Right lobe of liver (tissue), 6 donors: ENCODE data around the gene THPO. TPM values are rescaled to one million over a fixed set of nuclear protein-coding genes. Genes with fewer than 3 reads are reported as not detected.

Source experiments
- ATAC-seq, 4 donors: fragments of 200-7000 bp; cut with Tn5 transposase; one replicate each; pipeline ENCODE4 v1.9.1; 2020; ENCODE audit warnings: mild to moderate bottlenecking in 4 of 4, moderate library complexity in 4 of 4
- DNase-seq, 3 donors: peaks; one replicate each; pipeline ENCODE4 v3.0.0-alpha.2; 2020
- H3K27ac ChIP-seq, 3 donors: fragments of 200-600 bp; one replicate each; pipeline ENCODE4 v1.8.0; 2022
- H3K27me3 ChIP-seq, 2 donors: fragments of 200-600 bp; one replicate each; pipeline ENCODE4 v1.8.0; 2022
- H3K36me3 ChIP-seq, 4 donors: fragments of 200-600 bp; sonication (generic) in 1 of 4; one replicate each; pipeline versions ENCODE4 v1.5.1 to v1.8.0; 2017 to 2022; ENCODE audit warnings: control low read depth in 1 of 4
- H3K4me1 ChIP-seq, 4 donors: fragments of 200-600 bp; sonication (generic) in 1 of 4; one replicate each; pipeline versions ENCODE4 v1.5.1 to v1.8.0; 2017 to 2022; ENCODE audit warnings: control low read depth in 1 of 4
- H3K4me3 ChIP-seq, 3 donors: fragments of 200-600 bp; one replicate each; pipeline ENCODE4 v1.8.0; 2022
- H3K9me3 ChIP-seq, 4 donors: fragments of 200-600 bp; sonication (generic) in 1 of 4; one replicate each; pipeline versions ENCODE4 v1.5.1 to v1.8.0; 2017 to 2022; ENCODE audit warnings: control low read depth in 1 of 4
- POLR2A ChIP-seq: fragments of 450-650 bp; IDR thresholded peaks from one replicate; pipeline ENCODE4 v1.6.1; 2017; ENCODE audit warnings: antibody characterized with exemption, mild to moderate bottlenecking
- WGBS: methylation state at CpG from one replicate; pipeline ENCODE4 v1.1.6; 2018; ENCODE audit warnings: low coverage, low lambda C conversion rate; ENCODE audit not compliant: insufficient coverage; ENCODE audit errors: missing lambda C conversion rate; 5-methylcytosine and 5-hydroxymethylcytosine counted together
- intact Hi-C, 2 donors: fragments of 100-400 bp; cut with DNase I; formaldehyde crosslinking; loops; one replicate each; pipeline versions ENCODE4 v1.11.2 to v1.14.1; 2022
- total RNA-seq, 6 experiments: library from RNA; depleted of rRNA in 2 of 6; stranded (reverse); fragments of >200 nt in 2 of 6; fragmentation: NEBNext Ultra II Directional in 3 of 6; extraction: Animal tissue kit (Norgen Biotek cat#: 25700) in 3 of 6; gene quantifications; one replicate each; pipeline versions ENCODE4 v1.1.0 to v1.2.4, GENCODE V29; 2016 to 2023
- TF ChIP-seq, protein P1 (sequence below), 4 donors: fragments of 200-600 bp in 3 of 4; fragments of 450-650 bp in 1 of 4; IDR thresholded peaks; one replicate each; pipeline versions ENCODE4 v1.5.1 to v1.8.0; 2016 to 2022; ENCODE audit warnings: antibody characterized with exemption in 4 of 4, mild to moderate bottlenecking in 2 of 4
- donor health status: DM: no; HTN: yes; CAD: no.
- donor health status: DM: no; HTN: no; CAD: no.
- donor health status: DM: no; HTN: no; CAD: no.
- donor health status: DM: no; HTN: yes; CAD: no.
- donor health status: DM: no; HTN: yes; CAD: no.

Gene THPO
- total RNA-seq, 6 experiments from 2014 or later, result 8.2 to 12.1 (median 10.5) TPM

DNA sequence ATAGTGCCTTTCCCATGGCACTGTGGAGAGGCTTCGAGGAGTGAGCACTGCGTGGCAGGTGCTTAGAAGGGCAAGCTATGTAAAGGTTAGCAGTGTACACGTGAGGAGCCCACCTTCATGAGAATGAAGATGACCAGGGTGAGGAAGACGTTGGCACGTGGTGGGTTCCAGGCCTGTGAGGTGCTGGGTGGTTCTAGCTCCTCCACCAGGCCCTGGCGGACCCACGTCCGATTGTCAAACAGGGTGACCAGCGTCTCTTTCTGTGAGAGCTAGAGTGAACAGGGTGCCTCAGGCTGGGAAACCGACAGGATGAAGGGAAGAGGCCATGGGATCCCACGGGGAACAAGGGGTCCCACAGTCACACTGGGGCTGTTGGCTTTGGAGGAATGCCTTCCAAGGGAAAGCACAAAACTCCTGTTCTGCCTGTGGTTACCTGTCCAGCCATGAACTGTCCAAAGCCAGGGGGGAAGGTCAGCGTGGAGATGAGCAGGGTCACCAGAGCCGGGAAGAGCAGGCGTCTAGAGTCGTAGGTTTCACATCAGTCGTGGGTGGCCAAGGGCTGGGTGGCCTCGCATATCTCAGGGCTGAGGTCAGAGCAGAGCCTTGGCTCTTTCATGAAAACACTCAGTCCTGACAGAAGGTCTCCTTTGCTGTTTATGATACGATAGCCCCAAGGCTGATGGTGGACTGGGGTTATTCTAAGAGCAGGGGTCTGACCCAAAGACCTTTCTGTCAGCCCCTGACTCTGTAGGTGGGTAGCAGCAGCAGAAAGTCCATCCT is 22.6 kb downstream of the THPO start:
- H3K4me3 ChIP-seq, result no peak overlapping the region
- no peaks in the 10 kb centered on the region for H3K27me3 ChIP-seq
- no peak overlapping the region for H3K27ac ChIP-seq
- H3K4me1 ChIP-seq, result peaks cover 0 to 17% (median 7%) of the 10 kb centered on the region in 4 donors
- peak in 1 of 3 donors; percentile 37 for DNase-seq
- intact Hi-C loops, result no loop called here
- no peak for ATAC-seq
- H3K9me3 ChIP-seq, result no peaks in the 10 kb centered on the region
- H3K36me3 ChIP-seq, result no peaks in the 10 kb centered on the region
- no peak for TF ChIP-seq POLR2A
- TF ChIP-seq, protein P1, sequence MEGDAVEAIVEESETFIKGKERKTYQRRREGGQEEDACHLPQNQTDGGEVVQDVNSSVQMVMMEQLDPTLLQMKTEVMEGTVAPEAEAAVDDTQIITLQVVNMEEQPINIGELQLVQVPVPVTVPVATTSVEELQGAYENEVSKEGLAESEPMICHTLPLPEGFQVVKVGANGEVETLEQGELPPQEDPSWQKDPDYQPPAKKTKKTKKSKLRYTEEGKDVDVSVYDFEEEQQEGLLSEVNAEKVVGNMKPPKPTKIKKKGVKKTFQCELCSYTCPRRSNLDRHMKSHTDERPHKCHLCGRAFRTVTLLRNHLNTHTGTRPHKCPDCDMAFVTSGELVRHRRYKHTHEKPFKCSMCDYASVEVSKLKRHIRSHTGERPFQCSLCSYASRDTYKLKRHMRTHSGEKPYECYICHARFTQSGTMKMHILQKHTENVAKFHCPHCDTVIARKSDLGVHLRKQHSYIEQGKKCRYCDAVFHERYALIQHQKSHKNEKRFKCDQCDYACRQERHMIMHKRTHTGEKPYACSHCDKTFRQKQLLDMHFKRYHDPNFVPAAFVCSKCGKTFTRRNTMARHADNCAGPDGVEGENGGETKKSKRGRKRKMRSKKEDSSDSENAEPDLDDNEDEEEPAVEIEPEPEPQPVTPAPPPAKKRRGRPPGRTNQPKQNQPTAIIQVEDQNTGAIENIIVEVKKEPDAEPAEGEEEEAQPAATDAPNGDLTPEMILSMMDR (IDR thresholded peaks at IDR 0.05), result no peak
- WGBS, result 66% methylated on average over 6 of the region's 18 CpGs

DNA sequence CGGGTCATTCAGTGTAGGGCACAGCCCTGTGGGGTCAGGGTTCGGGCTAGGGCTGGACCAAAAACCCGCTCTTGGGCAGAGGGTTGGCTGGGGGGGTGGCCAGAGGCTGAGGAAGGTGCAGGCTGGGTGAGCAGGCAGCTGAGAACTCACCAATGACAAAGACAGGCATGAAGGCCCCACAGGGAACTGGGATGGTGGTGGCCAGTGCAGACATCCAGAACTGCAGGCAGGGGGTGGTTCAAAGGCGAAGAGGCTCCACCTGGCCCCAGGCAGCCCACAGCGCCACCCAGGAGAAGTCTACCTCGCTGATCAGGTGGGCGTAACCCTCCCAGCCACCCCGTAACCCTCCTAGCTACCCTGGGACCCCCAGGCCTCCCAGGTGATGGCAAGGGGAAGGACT is 23.3 kb downstream of the THPO start:
- no peak overlapping the region for H3K4me3 ChIP-seq
- no peaks in the 10 kb centered on the region for H3K9me3 ChIP-seq
- 0% methylated on average over 1 of the region's 8 CpGs for WGBS
- H3K4me1 ChIP-seq, result peaks cover 0 to 17% (median 7%) of the 10 kb centered on the region in 4 donors
- no peak overlapping the region for H3K27ac ChIP-seq
- TF ChIP-seq, protein P1 (IDR thresholded peaks at IDR 0.05), result no peak
- TF ChIP-seq POLR2A, result no peak
- intact Hi-C loops, result no loop called here
- ATAC-seq, result no peak
- DNase-seq, result no peak
- no peaks in the 10 kb centered on the region for H3K27me3 ChIP-seq
- H3K36me3 ChIP-seq, result no peaks in the 10 kb centered on the region

DNA sequence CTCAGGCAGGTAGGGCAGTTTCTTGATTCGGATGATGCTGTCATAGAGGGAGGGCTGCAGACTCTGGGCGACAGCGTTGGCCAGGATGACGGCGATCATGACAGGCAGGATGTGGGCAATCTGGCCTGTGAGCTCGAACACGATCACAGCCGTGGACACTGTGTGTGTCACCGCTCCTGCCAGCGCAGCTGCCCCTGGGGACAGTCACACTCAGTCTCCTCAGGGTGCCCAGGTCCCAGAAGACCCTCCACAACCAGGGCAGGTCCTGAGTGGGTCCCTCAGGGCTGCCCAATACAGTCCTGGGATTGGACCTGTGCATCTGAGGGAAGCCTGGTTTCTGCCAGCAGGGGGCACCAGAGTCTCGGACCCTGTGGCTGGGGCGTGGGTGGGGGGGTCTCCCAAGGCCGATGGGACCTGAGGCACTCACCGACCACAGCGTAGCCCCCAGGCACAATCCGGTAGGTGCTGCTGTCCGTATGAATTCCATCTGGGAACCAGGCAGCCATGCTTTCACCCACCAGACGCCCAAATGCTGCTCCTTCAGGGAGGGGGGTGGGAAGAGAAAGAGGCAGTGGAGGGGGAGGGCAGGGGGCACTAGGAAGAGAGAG is 23.8 kb downstream of the THPO start:
- no peaks in the 10 kb centered on the region for H3K27me3 ChIP-seq
- no peak overlapping the region for H3K27ac ChIP-seq
- intact Hi-C loops, result no loop called here
- DNase-seq (peak; percentile 46 to 61 (median 58)), ATAC-seq (peak; percentile 33 to 67 (median 41))
- WGBS, result 49% methylated on average over 9 of the region's 18 CpGs
- no peak overlapping the region for H3K4me3 ChIP-seq
- no peak for TF ChIP-seq POLR2A
- TF ChIP-seq, protein P1 (IDR thresholded peaks at IDR 0.05), result peak; percentile 55 to 69 (median 64)
- H3K4me1 ChIP-seq, result peaks cover 0 to 17% (median 7%) of the 10 kb centered on the region in 4 donors
- H3K36me3 ChIP-seq, result no peaks in the 10 kb centered on the region
- no peaks in the 10 kb centered on the region for H3K9me3 ChIP-seq

DNA sequence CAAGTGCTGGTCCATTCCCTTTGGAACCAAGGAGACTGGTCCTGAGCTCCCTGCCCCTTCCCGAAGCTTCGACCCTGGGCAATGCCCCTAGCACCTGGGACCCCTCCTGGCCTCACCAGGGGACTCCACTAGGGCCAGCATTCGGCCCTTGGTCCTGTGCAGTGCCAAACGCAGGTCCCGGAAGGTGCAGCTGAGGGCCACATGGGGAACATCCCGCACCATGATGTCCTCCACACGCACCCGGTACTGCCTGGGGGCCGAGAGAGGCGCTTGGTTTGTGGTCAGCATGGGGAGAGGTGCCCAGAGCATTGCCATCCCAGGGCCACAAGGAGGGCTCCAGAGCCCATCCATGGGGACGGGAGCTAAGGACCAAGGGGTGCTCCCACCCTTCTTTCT is 24.5 kb downstream of the THPO start:
- TF ChIP-seq POLR2A, result no peak
- TF ChIP-seq, protein P1 (IDR thresholded peaks at IDR 0.05), result no peak
- H3K27me3 ChIP-seq, result no peaks in the 10 kb centered on the region
- H3K4me3 ChIP-seq, result no peak overlapping the region
- H3K27ac ChIP-seq, result no peak overlapping the region
- ATAC-seq, result no peak
- peak in 1 of 3 donors; percentile 35 for DNase-seq
- intact Hi-C loops, result no loop called here
- 83% methylated on average over 2 of the region's 11 CpGs for WGBS
- no peaks in the 10 kb centered on the region for H3K36me3 ChIP-seq
- no peaks in the 10 kb centered on the region for H3K9me3 ChIP-seq
- peaks cover 0 to 17% (median 7%) of the 10 kb centered on the region in 4 donors for H3K4me1 ChIP-seq
